ENCODE measurements around the gene SHOX. TPM values are rescaled to one million over a fixed set of nuclear protein-coding genes. Genes with fewer than 3 reads are reported as not detected.
"Not testable (repeated sequence)": the region's sequence is repeated elsewhere in the genome, so short reads cannot be mapped to it uniquely, and the experiment has no call there.

SHOX gene
- total RNA-seq, 4 donors from 2014 or later = 0.29 to 2.8 (median 0.89) TPM

- peaks cover 0 to 22% (median 2%) of the 10 kb centered on the region in 3 donors for H3K9me3 ChIP-seq
- H3K4me3 ChIP-seq; ATAC-seq; H3K27me3 ChIP-seq; in situ Hi-C loops (cut with MboI; ENCODE audit: low sequenced_read_pairs in 4 of 4); DNase-seq; H3K27ac ChIP-seq; H3K4me1 ChIP-seq; H3K36me3 ChIP-seq; intact Hi-C loops (cut with DNase I; ENCODE audit: low total_unique reads): not testable (repeated sequence)
Measured at GRCh38 chrX:608088-608487, 22.5 kb upstream of the SHOX start.

- Histone ChIP-seq H3K4me3 (no peak overlapping the region), H3K9me3 (peaks cover 0 to 22% (median 2%) of the 10 kb centered on the region in 3 donors), H3K36me3 (no peaks in the 10 kb centered on the region), H3K27me3 (peaks cover 4 to 13% (median 4%) of the 10 kb centered on the region in 3 donors), H3K4me1 (no peaks in the 10 kb centered on the region), H3K27ac (no peak overlapping the region)
- in situ Hi-C loops (cut with MboI; ENCODE audit: low sequenced_read_pairs in 4 of 4) = no loop called here
- ATAC-seq (no peak), DNase-seq (no peak)
- intact Hi-C loops (cut with DNase I; ENCODE audit: low total_unique reads) = no loop called here
- TF ChIP-seq POLR2A (IDR thresholded peaks at IDR 0.05) = no peak
- no peak for TF ChIP-seq CTCF (IDR thresholded peaks at IDR 0.05 in 4 of 5, conservative IDR thresholded peaks at IDR 0.05 in 1 of 5)
Measured at GRCh38 chrX:614136-614535, 16.5 kb upstream of the SHOX start.

GRCh38 chrX:617401-617800 lies 13.2 kb upstream of the SHOX start:
- Histone ChIP-seq H3K27me3 (peaks cover 8 to 18% (median 18%) of the 10 kb centered on the region in 3 donors), H3K27ac (no peak overlapping the region), H3K36me3 (no peaks in the 10 kb centered on the region), H3K4me3 (no peak overlapping the region), H3K4me1 (no peaks in the 10 kb centered on the region), H3K9me3 (no peaks in the 10 kb centered on the region)
- intact Hi-C loops (cut with DNase I; ENCODE audit: low total_unique reads) (no loop called here), in situ Hi-C loops (cut with MboI; ENCODE audit: low sequenced_read_pairs in 4 of 4) (no loop called here)
- ATAC-seq = no peak
- TF ChIP-seq POLR2A (IDR thresholded peaks at IDR 0.05) (no peak), CTCF (IDR thresholded peaks at IDR 0.05 in 4 of 5, conservative IDR thresholded peaks at IDR 0.05 in 1 of 5) (no peak)
- DNase-seq = no peak

GRCh38 chrX:617891-618290 lies 12.7 kb upstream of the SHOX start:
- H3K4me1 ChIP-seq = no peaks in the 10 kb centered on the region
- DNase-seq = no peak
- no peaks in the 10 kb centered on the region for H3K9me3 ChIP-seq
- peaks cover 8 to 18% (median 18%) of the 10 kb centered on the region in 3 donors for H3K27me3 ChIP-seq
- no peaks in the 10 kb centered on the region for H3K36me3 ChIP-seq
- no peak for TF ChIP-seq CTCF (IDR thresholded peaks at IDR 0.05 in 4 of 5, conservative IDR thresholded peaks at IDR 0.05 in 1 of 5)
- TF ChIP-seq POLR2A (IDR thresholded peaks at IDR 0.05) = no peak
- in situ Hi-C loops (cut with MboI; ENCODE audit: low sequenced_read_pairs in 4 of 4) = no loop called here
- no peak overlapping the region for H3K4me3 ChIP-seq
- intact Hi-C loops (cut with DNase I; ENCODE audit: low total_unique reads) = no loop called here
- ATAC-seq = no peak
- H3K27ac ChIP-seq = no peak overlapping the region

- intact Hi-C loops (cut with DNase I; ENCODE audit: low total_unique reads); H3K9me3 ChIP-seq; in situ Hi-C loops (cut with MboI; ENCODE audit: low sequenced_read_pairs in 4 of 4); H3K36me3 ChIP-seq; H3K4me1 ChIP-seq; H3K27ac ChIP-seq; H3K4me3 ChIP-seq; DNase-seq; ATAC-seq: not testable (repeated sequence)
- peaks cover 8 to 18% (median 18%) of the 10 kb centered on the region in 3 donors for H3K27me3 ChIP-seq
Measured at GRCh38 chrX:618304-618703, 12.3 kb upstream of the SHOX start.

GRCh38 chrX:618761-619450 lies 11.7 kb upstream of the SHOX start:
- ATAC-seq (no peak), DNase-seq (no peak)
- H3K27ac ChIP-seq = no peak overlapping the region
- no peaks in the 10 kb centered on the region for H3K4me1 ChIP-seq
- H3K36me3 ChIP-seq = no peaks in the 10 kb centered on the region
- in situ Hi-C loops (cut with MboI; ENCODE audit: low sequenced_read_pairs in 4 of 4) = no loop called here
- H3K27me3 ChIP-seq = peaks cover 8 to 23% (median 21%) of the 10 kb centered on the region in 3 donors
- no peaks in the 10 kb centered on the region for H3K9me3 ChIP-seq
- intact Hi-C loops (cut with DNase I; ENCODE audit: low total_unique reads) = no loop called here
- TF ChIP-seq POLR2A (IDR thresholded peaks at IDR 0.05) (no peak), CTCF (IDR thresholded peaks at IDR 0.05 in 4 of 5, conservative IDR thresholded peaks at IDR 0.05 in 1 of 5) (no peak)
- H3K4me3 ChIP-seq = no peak overlapping the region

Data from gastrocnemius medialis (tissue), 4 donors.